Stimulated activated effector memory CD8-positive, alpha-beta T cell treated with anti-CD3 and anti-CD28 coated beads, Interleukin-12 subunit alpha, Interleukin-12 subunit beta, amount 100 ng/mL, for 72 hours (primary cell): ENCODE results near the gene CREG1.

ENCODE experiments used
- ATAC-seq: fragments of 150-1000 bp; cut with Tn5 transposase; 2 replicates; pipeline ENCODE4 v1.10.0; 2021
- DNase-seq, 2 donors: peaks; one replicate each; pipeline ENCODE4 v3.0.0; 2021 to 2022; ENCODE audit warnings: low spot score in 2 of 2
- H3K27ac Mint-ChIP-seq: one replicate; pipeline ENCODE4 v1.8.0; 2022; ENCODE audit warnings: mild to moderate bottlenecking, mixed read lengths
- H3K36me3 Mint-ChIP-seq: one replicate; pipeline ENCODE4 v1.8.0; 2022; ENCODE audit warnings: mild to moderate bottlenecking, mixed read lengths
- H3K4me1 Mint-ChIP-seq: one replicate; pipeline ENCODE4 v1.8.0; 2022; ENCODE audit warnings: mixed read lengths
- H3K4me3 Mint-ChIP-seq: one replicate; pipeline ENCODE4 v1.8.0; 2022; ENCODE audit warnings: mild to moderate bottlenecking, mixed read lengths
- H3K9me3 Mint-ChIP-seq: one replicate; pipeline ENCODE4 v1.8.0; 2022; ENCODE audit warnings: mixed read lengths

CREG1 gene

DNA sequence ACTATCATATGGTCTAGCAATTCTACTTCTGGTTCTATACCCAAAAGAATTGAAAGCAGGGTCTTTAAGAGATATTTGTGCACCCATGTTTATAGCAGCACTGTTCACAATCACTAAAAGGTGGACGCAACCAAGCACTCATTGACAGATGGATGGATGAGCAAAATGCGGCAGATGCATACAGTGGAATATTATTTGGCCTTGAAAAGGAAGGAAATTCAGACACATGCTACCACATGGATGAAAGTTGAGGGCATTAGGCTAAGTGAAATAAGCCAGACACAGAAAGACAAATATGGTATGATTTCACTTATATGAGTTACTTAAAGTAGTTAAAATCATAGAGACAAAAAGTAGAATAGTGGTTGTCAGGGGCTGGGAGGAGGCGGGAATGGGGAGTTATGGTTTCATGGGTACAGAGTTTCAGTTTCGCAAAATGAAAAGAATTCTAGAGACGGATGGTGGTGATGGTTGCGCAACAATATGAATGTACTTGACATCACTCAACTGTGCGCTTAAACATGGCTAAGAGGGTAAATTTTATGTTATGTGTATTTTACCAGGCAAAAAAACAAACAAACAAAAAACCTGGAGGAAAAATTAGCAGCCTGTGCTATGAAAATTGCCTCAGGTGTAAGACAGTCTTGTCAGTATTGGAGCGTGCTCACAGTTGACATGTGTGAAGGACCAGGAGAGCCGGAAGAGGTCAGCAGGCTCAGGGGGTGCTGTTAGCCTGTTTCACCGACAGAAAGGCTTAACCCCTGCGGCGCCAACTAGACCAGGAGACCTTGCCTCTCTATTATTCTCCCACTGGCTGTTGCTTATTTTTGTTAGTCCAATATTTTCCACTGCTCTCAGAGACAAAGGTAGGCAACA lies 61.7 kb downstream of the CREG1 start:
- ATAC-seq (peak; percentile 75), DNase-seq (peak in 1 of 2 donors; percentile 75)
- H3K4me1 Mint-ChIP-seq = peaks cover 97% of the 10 kb centered on the region
- H3K9me3 Mint-ChIP-seq = no peaks in the 10 kb centered on the region
- peak overlapping the region; percentile 92 for H3K27ac Mint-ChIP-seq
- peaks cover 100% of the 10 kb centered on the region for H3K36me3 Mint-ChIP-seq
- peak overlapping the region; percentile 72 for H3K4me3 Mint-ChIP-seq
